Measurements from ENCODE around the gene PFDN5. TPM values are rescaled to one million over a fixed set of nuclear protein-coding genes. Genes with fewer than 3 reads are reported as not detected.

Gene PFDN5
- total RNA-seq, 1 experiment from 2014 or later: 340 TPM

DNA sequence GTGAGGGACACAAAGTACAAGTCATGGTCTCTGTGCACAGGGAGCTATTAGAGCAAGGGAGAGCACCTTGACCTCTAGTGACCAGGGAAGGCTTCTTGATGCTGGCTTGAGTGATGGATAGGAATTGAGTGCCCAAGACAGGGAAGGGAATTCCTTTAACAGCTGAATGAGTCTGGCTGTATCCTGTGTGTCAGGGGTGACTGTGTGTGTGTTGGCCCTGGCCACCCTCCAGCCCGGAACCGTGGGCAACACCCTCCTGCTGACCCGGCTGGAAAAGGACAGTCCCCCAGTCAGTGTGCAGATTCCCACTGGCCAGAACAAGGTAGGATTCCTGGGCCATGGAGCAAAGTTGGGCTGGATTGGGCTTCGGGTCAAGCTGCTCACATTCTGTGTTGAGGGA is 5.5 kb upstream of the PFDN5 start:
- ChIA-PET CTCF (no interaction called here), POLR2A (no interaction called here)
- H3K4me1 ChIP-seq (ENCODE audit: control insufficient read depth, insufficient read depth, low read length): peaks cover 1% of the 10 kb centered on the region
- no peak overlapping the region for H3K4me3 ChIP-seq (ENCODE audit: low read depth in 2 of 2, low read length in 2 of 2)
- H3K36me3 ChIP-seq (ENCODE audit: control insufficient read depth, insufficient read depth, low read length): peaks cover 8% of the 10 kb centered on the region
- ATAC-seq: no peak
- intact Hi-C loops (cut with micrococcal nuclease; ENCODE audit: unreplicated experiment) (no loop called here), in situ Hi-C loops (cut with HindIII; ENCODE audit: low pct_unique_long_range_greater_than_20kb, low sequenced_read_pairs) (no loop called here)
- H3K27ac ChIP-seq (ENCODE audit: low read length): no peak overlapping the region
- no peaks in the 10 kb centered on the region for H3K27me3 ChIP-seq (ENCODE audit: control insufficient read depth, insufficient read depth, low read length)
- TF ChIP-seq, protein P1, sequence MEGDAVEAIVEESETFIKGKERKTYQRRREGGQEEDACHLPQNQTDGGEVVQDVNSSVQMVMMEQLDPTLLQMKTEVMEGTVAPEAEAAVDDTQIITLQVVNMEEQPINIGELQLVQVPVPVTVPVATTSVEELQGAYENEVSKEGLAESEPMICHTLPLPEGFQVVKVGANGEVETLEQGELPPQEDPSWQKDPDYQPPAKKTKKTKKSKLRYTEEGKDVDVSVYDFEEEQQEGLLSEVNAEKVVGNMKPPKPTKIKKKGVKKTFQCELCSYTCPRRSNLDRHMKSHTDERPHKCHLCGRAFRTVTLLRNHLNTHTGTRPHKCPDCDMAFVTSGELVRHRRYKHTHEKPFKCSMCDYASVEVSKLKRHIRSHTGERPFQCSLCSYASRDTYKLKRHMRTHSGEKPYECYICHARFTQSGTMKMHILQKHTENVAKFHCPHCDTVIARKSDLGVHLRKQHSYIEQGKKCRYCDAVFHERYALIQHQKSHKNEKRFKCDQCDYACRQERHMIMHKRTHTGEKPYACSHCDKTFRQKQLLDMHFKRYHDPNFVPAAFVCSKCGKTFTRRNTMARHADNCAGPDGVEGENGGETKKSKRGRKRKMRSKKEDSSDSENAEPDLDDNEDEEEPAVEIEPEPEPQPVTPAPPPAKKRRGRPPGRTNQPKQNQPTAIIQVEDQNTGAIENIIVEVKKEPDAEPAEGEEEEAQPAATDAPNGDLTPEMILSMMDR (IDR thresholded peaks at IDR 0.05): no peak
- TF ChIP-seq SIN3A (IDR thresholded peaks at IDR 0.05; ENCODE audit: borderline replicate concordance, insufficient read depth, low read depth, low read length): no peak
- TF ChIP-seq POLR2AphosphoS5 (IDR thresholded peaks at IDR 0.05; ENCODE audit: low read depth, low read length): no peak
- no peak for TF ChIP-seq TCF7L2 (IDR thresholded peaks at IDR 0.05; ENCODE audit: low read depth, low read length)
- TF ChIP-seq, protein P2, sequence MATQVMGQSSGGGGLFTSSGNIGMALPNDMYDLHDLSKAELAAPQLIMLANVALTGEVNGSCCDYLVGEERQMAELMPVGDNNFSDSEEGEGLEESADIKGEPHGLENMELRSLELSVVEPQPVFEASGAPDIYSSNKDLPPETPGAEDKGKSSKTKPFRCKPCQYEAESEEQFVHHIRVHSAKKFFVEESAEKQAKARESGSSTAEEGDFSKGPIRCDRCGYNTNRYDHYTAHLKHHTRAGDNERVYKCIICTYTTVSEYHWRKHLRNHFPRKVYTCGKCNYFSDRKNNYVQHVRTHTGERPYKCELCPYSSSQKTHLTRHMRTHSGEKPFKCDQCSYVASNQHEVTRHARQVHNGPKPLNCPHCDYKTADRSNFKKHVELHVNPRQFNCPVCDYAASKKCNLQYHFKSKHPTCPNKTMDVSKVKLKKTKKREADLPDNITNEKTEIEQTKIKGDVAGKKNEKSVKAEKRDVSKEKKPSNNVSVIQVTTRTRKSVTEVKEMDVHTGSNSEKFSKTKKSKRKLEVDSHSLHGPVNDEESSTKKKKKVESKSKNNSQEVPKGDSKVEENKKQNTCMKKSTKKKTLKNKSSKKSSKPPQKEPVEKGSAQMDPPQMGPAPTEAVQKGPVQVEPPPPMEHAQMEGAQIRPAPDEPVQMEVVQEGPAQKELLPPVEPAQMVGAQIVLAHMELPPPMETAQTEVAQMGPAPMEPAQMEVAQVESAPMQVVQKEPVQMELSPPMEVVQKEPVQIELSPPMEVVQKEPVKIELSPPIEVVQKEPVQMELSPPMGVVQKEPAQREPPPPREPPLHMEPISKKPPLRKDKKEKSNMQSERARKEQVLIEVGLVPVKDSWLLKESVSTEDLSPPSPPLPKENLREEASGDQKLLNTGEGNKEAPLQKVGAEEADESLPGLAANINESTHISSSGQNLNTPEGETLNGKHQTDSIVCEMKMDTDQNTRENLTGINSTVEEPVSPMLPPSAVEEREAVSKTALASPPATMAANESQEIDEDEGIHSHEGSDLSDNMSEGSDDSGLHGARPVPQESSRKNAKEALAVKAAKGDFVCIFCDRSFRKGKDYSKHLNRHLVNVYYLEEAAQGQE (IDR thresholded peaks at IDR 0.05; ENCODE audit: insufficient read depth in 1 of 2, low read depth in 2 of 2, low read length in 1 of 2): no peak
- H3K9me3 ChIP-seq (ENCODE audit: control insufficient read depth, insufficient read depth, low read depth, low read length): no peaks in the 10 kb centered on the region
- DNase-seq (ENCODE audit: low read depth, low spot score): no peak
- no TSS peak for BruUV-seq (replicated peaks)

DNA sequence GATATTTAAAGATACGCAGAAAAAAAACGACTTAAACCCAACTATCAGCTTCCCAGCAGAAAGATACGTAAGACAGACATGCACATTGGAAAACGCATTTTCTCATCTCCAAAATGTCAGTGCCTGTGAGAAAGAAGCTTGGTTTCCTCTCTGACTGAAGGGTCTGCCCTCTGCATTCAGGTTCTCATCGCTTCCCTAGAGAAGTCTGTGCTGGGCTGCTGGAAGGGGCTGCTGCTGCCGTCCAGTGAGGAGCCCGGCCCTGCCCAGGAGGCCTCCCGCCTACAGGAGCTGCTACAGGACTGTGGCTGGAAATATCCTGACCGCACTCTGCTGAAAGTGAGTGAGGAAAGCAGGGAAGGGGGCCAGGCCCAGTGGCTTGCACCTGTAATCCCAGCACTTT is 4.7 kb upstream of the PFDN5 start:
- Histone ChIP-seq H3K4me1 (ENCODE audit: control insufficient read depth, insufficient read depth, low read length) (peaks cover 4% of the 10 kb centered on the region), H3K27ac (ENCODE audit: low read length) (no peak overlapping the region), H3K36me3 (ENCODE audit: control insufficient read depth, insufficient read depth, low read length) (peaks cover 8% of the 10 kb centered on the region), H3K9me3 (ENCODE audit: control insufficient read depth, insufficient read depth, low read depth, low read length) (no peaks in the 10 kb centered on the region), H3K4me3 (ENCODE audit: low read depth in 2 of 2, low read length in 2 of 2) (no peak overlapping the region), H3K27me3 (ENCODE audit: control insufficient read depth, insufficient read depth, low read length) (no peaks in the 10 kb centered on the region)
- in situ Hi-C loops (cut with HindIII; ENCODE audit: low pct_unique_long_range_greater_than_20kb, low sequenced_read_pairs) (no loop called here), intact Hi-C loops (cut with micrococcal nuclease; ENCODE audit: unreplicated experiment) (no loop called here)
- no peak for DNase-seq (ENCODE audit: low read depth, low spot score)
- ATAC-seq: no peak
- CTCF ChIA-PET: interaction anchor here (0.6 to 1.4 kb wide), 3 partner anchors 8 to 93 kb away, joined by 3 to 4 read pairs (median 3); no protein-coding TSS in a partner anchor
- no TSS peak for BruUV-seq (replicated peaks)
- no peak for TF ChIP-seq TCF7L2 (IDR thresholded peaks at IDR 0.05; ENCODE audit: low read depth, low read length)
- TF ChIP-seq, protein P2 (IDR thresholded peaks at IDR 0.05; ENCODE audit: insufficient read depth in 1 of 2, low read depth in 2 of 2, low read length in 1 of 2): no peak
- no peak for TF ChIP-seq SIN3A (IDR thresholded peaks at IDR 0.05; ENCODE audit: borderline replicate concordance, insufficient read depth, low read depth, low read length)
- TF ChIP-seq, protein P1 (IDR thresholded peaks at IDR 0.05): no peak
- no peak for TF ChIP-seq POLR2AphosphoS5 (IDR thresholded peaks at IDR 0.05; ENCODE audit: low read depth, low read length)
- POLR2A ChIA-PET: no interaction called here

All from Panc1 (cell line).